GM19240 (cell line): ENCODE results near the gene RAB1B.
"Not testable (repeated sequence)": the region's sequence is repeated elsewhere in the genome, so short reads cannot be mapped to it uniquely, and the experiment has no call there.

Experiments
- DNase-seq: peaks from one replicate; pipeline ENCODE4 v3.0.0; 2011; ENCODE audit warnings: low spot score; ENCODE audit not compliant: insufficient read length

RAB1B gene

DNA sequence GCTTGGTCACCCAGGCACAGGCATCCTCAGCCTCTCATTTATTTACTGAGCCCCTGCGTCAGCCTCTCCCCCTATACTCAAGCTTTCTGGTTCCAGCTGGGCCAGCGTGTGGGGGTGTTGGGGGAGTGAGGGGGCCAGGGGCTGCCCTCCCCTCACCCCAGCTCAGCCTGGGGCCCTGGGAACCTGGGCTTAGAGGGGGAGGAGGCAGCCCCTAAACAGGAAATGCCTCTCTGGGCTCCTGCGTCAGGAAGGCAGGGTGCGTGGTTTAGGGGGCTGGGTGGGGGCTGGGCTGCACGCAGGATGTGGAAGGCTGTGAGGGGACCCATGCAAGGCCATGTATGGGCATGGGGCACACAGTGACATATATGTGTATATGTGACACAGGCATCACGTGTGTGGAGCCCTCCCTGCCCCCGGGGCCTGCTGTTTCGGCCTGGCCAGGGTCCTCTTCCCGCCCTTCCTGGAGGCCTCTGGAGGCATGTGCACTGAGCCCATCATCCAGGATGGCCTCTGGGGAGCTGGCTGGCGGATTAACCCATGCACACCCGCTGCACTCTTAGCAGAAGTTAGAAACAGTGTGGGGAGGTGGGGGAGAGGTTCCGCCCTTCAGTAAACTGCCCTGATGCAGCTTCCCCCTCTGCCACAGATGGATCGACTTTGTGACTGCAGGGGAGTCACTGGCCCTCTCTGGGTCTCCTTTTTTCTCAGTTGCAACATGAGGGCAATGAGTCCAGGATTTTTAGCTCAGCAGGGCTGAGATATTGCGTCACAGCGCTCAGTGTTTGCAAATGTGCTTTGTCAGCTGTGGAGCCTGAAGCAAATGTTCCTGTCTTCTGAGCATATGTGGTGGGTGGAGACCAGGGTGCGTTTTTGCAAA is 49.5 kb downstream of the RAB1B start:
- DNase-seq, result no peak

DNA sequence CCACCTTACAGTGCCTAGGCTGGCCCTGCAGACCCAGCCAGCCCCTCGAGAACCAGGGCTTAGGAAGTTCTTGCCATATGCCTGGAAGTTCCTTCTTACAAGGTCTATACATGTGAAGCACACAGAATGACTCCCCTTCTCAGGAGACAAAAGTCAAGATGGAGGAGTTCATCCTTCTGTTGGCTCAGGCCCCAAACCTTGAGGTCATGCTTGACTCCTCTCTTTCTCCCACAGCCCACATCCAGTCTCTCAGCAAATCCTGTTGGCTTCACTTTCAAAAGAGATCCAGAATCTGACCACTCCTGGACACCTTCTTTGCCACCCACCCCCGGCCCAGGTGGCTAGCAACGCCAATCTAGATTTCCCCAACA is 50.1 kb downstream of the RAB1B start:
- DNase-seq, result no peak

DNA sequence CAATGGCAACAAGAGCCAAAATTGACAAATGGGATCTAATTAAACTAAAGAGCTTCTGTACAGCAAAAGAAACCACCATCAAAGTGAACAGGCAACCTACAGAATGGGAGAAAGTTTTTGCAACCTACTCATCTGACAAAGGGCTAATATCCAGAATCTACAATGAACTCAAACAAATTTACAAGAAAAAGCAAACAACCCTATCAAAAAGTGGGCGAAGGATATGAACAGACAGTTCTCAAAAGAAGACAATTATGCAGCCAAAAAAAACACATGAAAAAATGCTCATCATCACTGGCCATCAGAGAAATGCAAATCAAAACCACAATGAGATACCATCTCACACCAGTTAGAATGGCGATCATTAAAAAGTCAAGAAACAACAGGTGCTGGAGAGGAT is 51.9 kb downstream of the RAB1B start:
- DNase-seq, result not testable (repeated sequence)

DNA sequence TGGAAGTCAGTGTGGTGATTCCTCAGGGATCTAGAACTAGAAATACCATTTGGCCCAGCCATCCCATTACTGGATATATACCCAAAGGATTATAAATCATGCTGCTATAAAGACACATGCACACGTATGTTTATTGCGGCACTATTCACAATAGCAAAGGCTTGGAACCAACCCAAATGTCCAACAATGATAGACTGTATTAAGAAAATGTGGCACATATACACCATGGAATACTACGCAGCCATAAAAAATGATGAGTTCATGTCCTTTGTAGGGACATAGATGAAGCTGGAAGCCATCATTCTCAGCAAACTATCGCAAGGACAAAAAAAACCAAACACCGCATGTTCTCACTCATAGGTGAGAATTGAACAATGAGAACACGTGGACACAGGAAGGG is 52.3 kb downstream of the RAB1B start:
- not testable (repeated sequence) for DNase-seq

DNA sequence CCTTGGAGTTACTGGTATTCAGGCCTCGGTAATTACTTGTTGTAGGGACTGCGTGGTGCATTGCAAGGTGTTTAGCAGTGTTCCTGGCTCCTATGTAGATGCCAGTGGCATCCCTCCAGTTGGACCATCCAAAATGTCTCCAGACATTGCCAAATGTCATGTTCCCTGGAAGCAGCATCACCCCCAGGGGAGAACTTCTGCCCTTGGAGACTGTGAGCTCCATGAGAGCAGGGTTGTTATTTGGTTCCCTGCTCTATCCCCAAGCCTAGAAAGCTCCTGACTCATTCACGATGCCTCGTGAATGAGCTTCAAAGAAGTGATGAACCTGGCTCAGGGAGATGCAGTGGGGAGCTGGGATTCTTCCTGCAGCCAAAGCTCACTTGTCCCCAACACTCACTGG is 53.2 kb downstream of the RAB1B start:
- DNase-seq, result no peak

DNA sequence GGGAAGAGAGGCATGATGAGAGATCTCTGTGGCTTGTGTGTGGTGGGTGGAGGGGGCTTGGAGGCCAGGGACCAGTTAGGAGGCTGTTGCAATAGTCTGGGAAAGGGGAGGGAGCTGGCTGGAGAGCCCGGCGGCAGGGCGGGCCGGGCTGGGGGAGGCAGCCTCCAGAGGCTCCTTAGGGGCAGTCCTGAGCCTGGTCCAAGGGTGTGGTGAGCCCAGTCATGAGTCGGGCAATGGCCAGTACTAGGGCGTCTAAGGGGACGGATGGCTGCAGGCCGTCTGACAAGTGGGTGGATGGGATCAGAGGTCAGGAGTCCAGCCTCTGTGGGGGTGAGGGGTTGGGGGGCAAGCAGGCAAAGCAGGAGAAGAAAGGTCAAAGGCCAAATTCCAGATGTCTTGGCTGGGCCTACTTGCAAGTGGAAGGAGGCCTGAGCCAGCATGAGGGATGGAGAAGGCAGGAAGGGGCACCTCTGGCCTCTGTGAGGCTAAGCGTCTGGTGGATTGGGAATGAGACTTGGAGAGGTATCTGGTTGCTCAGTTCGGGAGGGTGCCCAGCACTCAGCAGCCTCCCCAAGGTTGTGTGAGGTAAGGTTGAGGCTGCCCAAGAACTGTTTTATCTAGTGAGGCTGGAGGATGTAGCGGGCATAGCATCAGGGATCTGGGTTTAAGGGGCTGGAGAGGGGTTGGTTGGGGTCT is 54.4 kb downstream of the RAB1B start:
- no peak for DNase-seq

DNA sequence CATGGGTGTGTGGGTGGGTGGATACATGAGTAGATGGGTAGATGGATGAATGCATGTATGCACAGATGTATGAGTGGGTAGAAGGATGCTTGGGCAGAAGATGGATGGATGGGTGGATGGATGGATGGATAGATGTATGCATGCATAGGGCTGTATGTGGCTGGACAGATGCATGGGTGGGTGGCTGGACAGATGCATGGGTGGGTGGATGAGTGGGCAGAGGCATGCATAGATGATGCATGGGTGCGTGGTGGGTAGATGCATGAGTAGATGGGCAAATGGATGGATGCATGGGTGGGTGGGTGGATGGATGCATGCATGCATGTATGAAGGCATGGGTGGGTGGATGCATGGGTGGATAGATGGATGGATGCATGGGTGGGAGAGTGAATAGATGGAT is 55.2 kb downstream of the RAB1B start:
- DNase-seq, result no peak

DNA sequence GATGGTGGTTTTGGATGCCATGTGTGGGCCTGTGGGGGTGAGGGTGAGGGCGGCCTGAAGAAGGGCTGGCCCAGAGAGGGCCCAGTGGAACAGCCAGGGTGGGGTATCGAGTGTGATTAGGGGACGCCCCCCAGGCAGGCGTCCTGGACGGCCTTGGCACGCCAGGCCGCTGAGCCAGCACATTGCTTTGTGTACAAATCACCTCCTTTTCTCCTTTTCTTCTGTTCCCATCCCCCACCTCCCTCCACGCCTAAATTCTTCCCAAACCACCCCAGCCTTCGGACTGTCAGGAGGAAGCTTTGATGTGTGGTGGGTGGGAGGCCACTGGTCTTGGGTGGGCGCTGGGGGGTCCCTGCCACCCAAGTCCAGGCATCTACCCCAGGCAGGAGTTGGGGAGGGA is 56.2 kb downstream of the RAB1B start:
- no peak for DNase-seq

DNA sequence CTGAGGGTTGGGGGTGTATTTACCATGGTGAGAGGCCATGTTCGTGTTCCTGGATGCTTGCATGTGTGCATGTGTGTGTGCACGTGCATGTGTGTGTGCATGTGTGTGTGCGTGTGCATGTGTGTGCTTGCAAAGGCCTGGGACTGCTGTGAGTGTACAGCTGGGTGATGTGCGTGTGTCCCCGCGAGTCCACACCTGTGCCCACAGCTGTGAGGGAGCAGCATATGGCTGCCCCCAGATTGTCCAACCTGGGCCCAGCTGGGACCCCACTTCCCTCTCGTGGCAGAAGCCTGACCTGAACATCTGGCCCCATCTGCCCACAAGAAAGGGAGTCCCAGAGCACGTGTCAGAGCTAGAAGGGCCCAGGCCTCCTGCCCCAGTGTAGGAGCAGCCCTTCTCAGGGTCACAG is 56.8 kb downstream of the RAB1B start:
- DNase-seq, result no peak

DNA sequence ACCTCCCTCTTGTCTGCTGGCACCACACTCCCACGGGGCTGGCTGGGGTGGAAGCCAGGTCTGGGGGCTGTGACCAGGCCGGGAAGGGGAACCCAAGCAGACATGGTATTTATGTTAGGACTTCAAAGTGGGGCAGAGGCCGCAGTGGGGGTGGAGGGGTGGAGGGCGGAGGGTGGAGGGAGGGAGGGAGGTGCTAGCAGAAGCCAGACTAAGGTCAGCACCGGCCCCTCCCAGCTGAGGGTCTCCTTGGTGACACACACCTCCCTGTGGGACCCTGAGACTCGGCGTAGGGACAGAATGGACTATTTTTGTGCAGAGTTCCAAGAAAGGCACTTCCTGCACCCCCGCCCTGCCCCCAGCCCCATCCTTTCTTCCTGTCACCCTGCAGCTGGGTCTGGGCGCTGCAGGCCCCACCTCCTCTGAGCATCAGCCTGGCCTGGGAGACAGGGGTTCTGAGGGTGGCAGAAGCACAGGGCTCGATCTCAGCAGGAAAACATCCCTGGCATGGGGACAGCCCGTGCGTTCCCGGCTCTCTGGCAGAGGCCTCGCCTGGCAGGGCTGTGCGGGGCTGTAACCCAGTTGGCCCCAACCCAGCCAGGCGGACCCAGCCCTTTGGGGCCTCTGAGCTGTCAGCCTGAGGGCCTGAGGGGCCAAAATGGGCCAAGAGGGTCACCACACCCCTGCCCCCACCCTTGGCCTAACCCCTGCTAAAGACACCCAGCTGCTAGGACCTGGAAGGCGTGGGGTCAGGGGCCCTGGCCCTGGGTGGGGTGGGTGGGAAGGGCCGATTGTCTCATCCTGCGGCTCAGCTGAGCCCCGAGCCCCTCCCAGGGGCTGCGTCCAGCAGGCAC is 58.0 kb downstream of the RAB1B start:
- DNase-seq, result no peak
